Nephron (organoid): ENCODE data around the gene CEBPG.

ENCODE experiments used
- H3K27ac Mint-ChIP-seq, 3 experiments: 2 replicates each; pipeline ENCODE4 v1.8.0; 2020; ENCODE audit warnings: mixed read lengths in 3 of 3, mild to moderate bottlenecking in 2 of 3, moderate library complexity in 1 of 3
- H3K27me3 Mint-ChIP-seq: 2 replicates; pipeline ENCODE4 v1.8.0; 2021; ENCODE audit warnings: low read depth, mild to moderate bottlenecking, moderate library complexity, mixed read lengths
- H3K36me3 Mint-ChIP-seq: 2 replicates; pipeline ENCODE4 v1.8.0; 2020; ENCODE audit warnings: low read depth, mixed read lengths
- H3K4me1 Mint-ChIP-seq: 2 replicates; pipeline ENCODE4 v1.8.0; 2020; ENCODE audit warnings: mixed read lengths
- H3K4me3 Mint-ChIP-seq, 3 experiments: 2 replicates each; pipeline ENCODE4 v1.8.0; 2020; ENCODE audit warnings: mild to moderate bottlenecking in 3 of 3, mixed read lengths in 3 of 3, moderate library complexity in 2 of 3
- H3K9me3 Mint-ChIP-seq: 2 replicates; pipeline ENCODE4 v1.8.0; 2020; ENCODE audit warnings: mixed read lengths
- TF ChIP-seq, protein P1 (sequence below), 3 experiments: fragments of 200-600 bp; sonication (generic); IDR thresholded peaks; one replicate each; pipeline ENCODE4 v1.5.0; 2021; ENCODE audit warnings: antibody characterized with exemption in 3 of 3; ENCODE audit not compliant: unreplicated experiment in 3 of 3

Gene CEBPG

DNA sequence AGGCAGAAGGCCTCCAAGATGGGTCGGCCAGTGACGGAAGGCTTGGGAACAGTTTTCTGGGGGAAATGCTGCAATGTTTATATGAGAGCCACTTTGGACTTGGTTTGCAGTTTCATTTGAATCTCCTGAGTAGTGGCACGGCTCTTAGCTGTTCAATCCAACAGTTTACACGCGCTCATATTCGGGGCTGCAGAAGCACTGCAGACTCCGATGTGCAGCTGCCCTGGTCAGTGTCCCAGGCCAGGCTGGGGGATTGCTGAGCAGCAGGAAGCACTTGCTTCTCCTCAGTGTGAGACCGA lies 31.7 kb downstream of the CEBPG start:
- Mint-ChIP-seq H3K4me1 (peaks cover 15% of the 10 kb centered on the region), H3K4me3 (no peak overlapping the region), H3K27me3 (no peaks in the 10 kb centered on the region), H3K9me3 (no peaks in the 10 kb centered on the region), H3K36me3 (no peaks in the 10 kb centered on the region), H3K27ac (peak overlapping the region in 1 of 3 experiments; percentile 89)
- TF ChIP-seq, protein P1, sequence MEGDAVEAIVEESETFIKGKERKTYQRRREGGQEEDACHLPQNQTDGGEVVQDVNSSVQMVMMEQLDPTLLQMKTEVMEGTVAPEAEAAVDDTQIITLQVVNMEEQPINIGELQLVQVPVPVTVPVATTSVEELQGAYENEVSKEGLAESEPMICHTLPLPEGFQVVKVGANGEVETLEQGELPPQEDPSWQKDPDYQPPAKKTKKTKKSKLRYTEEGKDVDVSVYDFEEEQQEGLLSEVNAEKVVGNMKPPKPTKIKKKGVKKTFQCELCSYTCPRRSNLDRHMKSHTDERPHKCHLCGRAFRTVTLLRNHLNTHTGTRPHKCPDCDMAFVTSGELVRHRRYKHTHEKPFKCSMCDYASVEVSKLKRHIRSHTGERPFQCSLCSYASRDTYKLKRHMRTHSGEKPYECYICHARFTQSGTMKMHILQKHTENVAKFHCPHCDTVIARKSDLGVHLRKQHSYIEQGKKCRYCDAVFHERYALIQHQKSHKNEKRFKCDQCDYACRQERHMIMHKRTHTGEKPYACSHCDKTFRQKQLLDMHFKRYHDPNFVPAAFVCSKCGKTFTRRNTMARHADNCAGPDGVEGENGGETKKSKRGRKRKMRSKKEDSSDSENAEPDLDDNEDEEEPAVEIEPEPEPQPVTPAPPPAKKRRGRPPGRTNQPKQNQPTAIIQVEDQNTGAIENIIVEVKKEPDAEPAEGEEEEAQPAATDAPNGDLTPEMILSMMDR (IDR thresholded peaks at IDR 0.05; ENCODE audit: unreplicated experiment in 3 of 3), result no peak

DNA sequence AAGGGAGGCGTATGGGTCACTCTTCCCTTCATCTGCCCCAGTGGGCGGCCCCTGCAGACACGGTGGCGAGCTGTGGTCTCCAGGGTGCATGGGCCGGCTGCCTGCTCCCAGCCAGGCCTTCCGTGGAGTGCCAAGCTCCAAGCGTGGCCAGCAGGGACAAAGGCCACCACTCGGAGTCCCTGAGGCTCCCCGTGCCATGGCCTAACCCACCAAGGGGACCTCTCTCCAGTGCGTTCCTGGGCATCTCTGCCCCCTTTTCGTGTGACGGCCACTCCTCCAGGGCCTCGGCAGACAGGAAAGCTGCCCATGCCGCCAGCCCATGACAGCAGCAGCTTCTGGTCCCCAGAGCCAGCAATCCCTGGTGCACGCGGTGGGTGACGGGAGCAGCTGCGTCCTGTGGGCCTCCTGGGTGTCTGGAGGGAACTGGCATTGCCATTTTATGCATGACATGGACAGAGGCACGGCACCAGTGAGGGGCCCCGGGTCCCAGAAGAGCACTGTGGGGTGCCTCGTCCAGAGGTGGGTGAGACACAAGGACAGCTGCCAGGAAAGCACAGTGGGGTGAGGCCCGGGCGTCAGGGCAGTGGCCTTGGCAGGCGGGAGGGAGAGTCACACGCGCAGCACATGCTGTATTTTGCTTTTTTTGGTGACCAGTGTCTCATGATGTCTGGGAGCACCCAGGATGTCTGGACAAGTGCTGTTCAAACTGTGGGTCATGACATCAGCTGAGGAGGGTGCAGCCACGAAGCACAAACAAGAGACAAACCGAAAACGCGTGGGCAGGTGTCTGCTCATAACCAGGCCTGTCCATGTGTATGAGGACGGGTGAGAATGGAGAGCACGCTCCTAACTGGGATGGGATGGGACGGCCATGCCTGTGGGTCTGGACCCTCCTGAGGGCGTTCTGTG lies 32.3 kb downstream of the CEBPG start:
- TF ChIP-seq, protein P1 (IDR thresholded peaks at IDR 0.05; ENCODE audit: unreplicated experiment in 3 of 3), result no peak
- Mint-ChIP-seq H3K4me1 (peaks cover 15% of the 10 kb centered on the region), H3K4me3 (no peak overlapping the region), H3K9me3 (no peaks in the 10 kb centered on the region), H3K36me3 (no peaks in the 10 kb centered on the region), H3K27me3 (no peaks in the 10 kb centered on the region), H3K27ac (peak overlapping the region in 1 of 3 experiments; percentile 89)

DNA sequence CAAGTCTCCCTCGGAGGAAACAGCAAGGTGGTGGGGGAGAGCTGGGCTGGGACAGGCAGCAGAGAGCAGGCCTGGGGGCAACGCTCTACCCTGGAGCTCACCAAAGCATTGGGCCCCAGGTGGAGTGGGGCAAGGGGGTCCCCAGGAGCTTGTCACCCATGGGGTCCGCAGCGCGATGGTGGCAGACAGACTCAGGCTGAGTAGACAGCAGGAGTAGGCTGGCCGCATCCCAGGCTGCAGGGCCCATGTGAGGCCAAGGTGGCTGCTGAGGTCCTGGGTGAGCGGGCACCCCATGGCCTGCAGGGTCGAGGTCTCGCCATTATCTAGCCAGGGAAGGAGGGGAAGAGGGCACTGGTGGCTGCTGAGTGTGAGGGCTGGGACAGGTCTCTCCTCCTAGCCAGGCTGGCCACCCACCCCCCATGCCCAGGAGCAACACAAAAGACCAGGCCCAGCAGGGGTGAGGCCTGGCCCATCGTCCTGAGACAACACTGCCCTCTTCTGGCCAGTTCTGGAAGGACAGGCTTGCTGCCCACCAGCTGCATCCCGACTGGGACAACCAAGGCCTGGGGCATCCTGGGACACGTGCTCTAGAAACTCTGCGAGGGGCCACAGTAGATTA lies 33.1 kb downstream of the CEBPG start:
- Mint-ChIP-seq H3K27me3 (no peaks in the 10 kb centered on the region), H3K27ac (no peak overlapping the region), H3K36me3 (no peaks in the 10 kb centered on the region), H3K4me1 (peaks cover 15% of the 10 kb centered on the region), H3K9me3 (no peaks in the 10 kb centered on the region), H3K4me3 (no peak overlapping the region)
- TF ChIP-seq, protein P1 (IDR thresholded peaks at IDR 0.05; ENCODE audit: unreplicated experiment in 3 of 3), result peak; percentile 88 to 93 (median 91)

DNA sequence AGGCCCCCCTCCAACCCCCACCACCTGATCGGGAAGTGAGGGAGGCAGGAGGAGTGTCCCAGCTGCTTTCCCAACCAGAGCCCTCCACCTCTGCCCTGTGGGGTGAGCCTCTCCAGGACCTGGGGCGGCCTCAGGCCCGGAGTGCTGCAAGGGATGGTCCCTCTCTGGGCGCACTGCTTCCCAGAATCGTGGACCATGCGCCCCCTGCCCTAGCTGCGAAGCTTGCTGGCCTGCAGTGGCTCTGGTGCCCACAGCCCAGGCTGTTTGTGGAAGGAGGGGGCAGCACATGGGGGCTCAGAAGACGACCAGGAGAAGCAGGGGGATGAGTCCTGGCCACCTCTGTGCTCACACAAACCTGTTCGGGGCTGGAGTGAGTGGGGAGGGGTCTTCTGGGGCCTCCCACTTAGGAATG lies 33.6 kb downstream of the CEBPG start:
- TF ChIP-seq, protein P1 (IDR thresholded peaks at IDR 0.05; ENCODE audit: unreplicated experiment in 3 of 3), result no peak
- Mint-ChIP-seq H3K27me3 (no peaks in the 10 kb centered on the region), H3K36me3 (no peaks in the 10 kb centered on the region), H3K9me3 (no peaks in the 10 kb centered on the region), H3K27ac (no peak overlapping the region), H3K4me1 (peaks cover 15% of the 10 kb centered on the region), H3K4me3 (no peak overlapping the region)

DNA sequence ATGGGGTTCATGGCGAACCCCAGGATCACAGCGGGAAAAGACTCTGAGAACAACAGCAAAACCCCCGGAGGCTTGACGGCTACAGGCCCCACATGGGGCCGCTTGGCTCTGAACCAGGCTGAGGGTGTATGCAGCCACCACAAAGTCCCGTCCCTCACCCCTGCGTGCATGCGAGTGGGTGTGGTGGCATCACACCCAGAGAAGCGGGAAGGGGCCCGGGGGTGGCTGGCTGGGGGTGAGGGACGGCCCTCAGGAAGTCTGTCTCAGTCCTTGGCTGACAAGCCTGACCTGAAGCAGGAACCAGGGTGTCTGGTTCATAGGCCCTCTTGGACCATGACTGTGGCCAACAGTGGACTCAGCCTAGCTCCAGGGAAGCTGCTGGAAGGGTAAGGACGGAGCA lies 34.2 kb downstream of the CEBPG start:
- Mint-ChIP-seq H3K4me3 (no peak overlapping the region), H3K27ac (no peak overlapping the region), H3K36me3 (no peaks in the 10 kb centered on the region), H3K27me3 (no peaks in the 10 kb centered on the region), H3K4me1 (peaks cover 15% of the 10 kb centered on the region), H3K9me3 (no peaks in the 10 kb centered on the region)
- TF ChIP-seq, protein P1 (IDR thresholded peaks at IDR 0.05; ENCODE audit: unreplicated experiment in 3 of 3), result no peak
